HepG2 (cell line): ENCODE results near the gene RAB18. TPM values are rescaled to one million over a fixed set of nuclear protein-coding genes. Genes with fewer than 3 reads are reported as not detected.

ENCODE experiments used
- ATAC-seq: fragments of 200-7000 bp; cut with Tn5 transposase; 3 replicates; pipeline ENCODE4 v1.9.1; 2020; ENCODE audit warnings: mild to moderate bottlenecking, moderate library complexity
- BruUV-seq: library from RNA; stranded (reverse); fragments of 400-500 nt; replicated peaks from 2 replicates; lab custom pipeline; 2021; lab: Mats Ljungman, UMichigan
- CTCF ChIA-PET: fragments of 300-600 bp; formaldehyde crosslinking; extraction: SDS; loops from one replicate; lab custom pipeline; 2021; ENCODE audit warnings: low total read pairs, inconsistent platforms, low intra/inter-chr PET ratio; lab: Yijun Ruan, JAX
- POLR2A ChIA-PET: fragments of 350-600 bp; sonication (Branson Sonifier 250); formaldehyde crosslinking; loops from one replicate; lab custom pipeline; 2020; ENCODE audit warnings: antibody characterized with exemption, inconsistent platforms; lab: Yijun Ruan, JAX
- DNase-seq: peaks from one replicate; pipeline ENCODE4 v3.0.0-alpha.2; 2015; ENCODE audit warnings: low spot score
- FAIRE-seq: peaks from 3 replicates; lab custom pipeline; 2011; peaks lifted over from hg19 to GRCh38; lab: Jason Lieb, UNC
- H2AFZ ChIP-seq: one replicate; pipeline ENCODE4 v1.6.1; 2011; ENCODE audit warnings: low read length, inconsistent platforms
- H3K27ac ChIP-seq: fragments of 300-600 bp; 3 replicates; pipeline ENCODE4 v1.8.0; 2011; ENCODE audit warnings: mixed run types, mild to moderate bottlenecking, mixed read lengths, low read length, inconsistent platforms; ENCODE audit not compliant: insufficient read depth; ENCODE audit errors: extremely low read length
- H3K27me3 ChIP-seq, 2 experiments: fragments of 200-600 bp in 1 of 2; 2 replicates in 1 of 2; 3 replicates in 1 of 2; pipeline versions ENCODE4 v1.6.0 to v1.8.0; 2011; ENCODE audit warnings: low read length in 2 of 2, mild to moderate bottlenecking in 2 of 2, moderate library complexity in 2 of 2, inconsistent platforms in 1 of 2; ENCODE audit not compliant: insufficient read depth in 2 of 2, control insufficient read depth in 1 of 2
- H3K36me3 ChIP-seq, 2 experiments: fragments of 200-600 bp in 1 of 2; replicated peaks in 1 of 2; 2 replicates in 1 of 2; 3 replicates in 1 of 2; pipeline versions ENCODE4 v1.5.1 to v1.8.0; 2011; ENCODE audit warnings: low read length in 2 of 2, inconsistent platforms in 1 of 2; ENCODE audit not compliant: insufficient read depth in 2 of 2, control insufficient read depth in 1 of 2
- H3K4me1 ChIP-seq: 2 replicates; pipeline ENCODE4 v1.5.1; 2012; ENCODE audit warnings: low read length, inconsistent platforms; ENCODE audit not compliant: insufficient read depth
- H3K4me2 ChIP-seq: 2 replicates; pipeline ENCODE4 v1.6.0; 2011; ENCODE audit warnings: low read depth, low read length, inconsistent platforms
- H3K4me3 ChIP-seq, 3 experiments: fragments of 200-600 bp in 1 of 3; sonication (generic), shearing (Covaris generic) in 1 of 3; replicated peaks in 1 of 3; 2 replicates each; pipeline ENCODE4 v1.5.1; 2011 to 2016; ENCODE audit warnings: low read length in 3 of 3, inconsistent platforms in 2 of 3, low read depth in 2 of 3, mild to moderate bottlenecking in 2 of 3, control low read depth in 1 of 3, mixed read lengths in 1 of 3; ENCODE audit not compliant: insufficient read depth in 1 of 3
- H3K79me2 ChIP-seq: one replicate; pipeline ENCODE4 v1.6.1; 2011; ENCODE audit warnings: low read length, inconsistent platforms; ENCODE audit not compliant: insufficient read depth
- H3K9ac ChIP-seq: 2 replicates; pipeline ENCODE4 v1.6.0; 2011; ENCODE audit warnings: mild to moderate bottlenecking, low read depth, low read length, inconsistent platforms; ENCODE audit not compliant: insufficient read depth
- H3K9me3 ChIP-seq: 2 replicates; pipeline ENCODE4 v1.5.1; 2012; ENCODE audit warnings: mild to moderate bottlenecking, low read length
- H4K20me1 ChIP-seq: 2 replicates; pipeline ENCODE4 v1.6.0; 2011; ENCODE audit warnings: inconsistent platforms, mild to moderate bottlenecking, low read length, moderate library complexity; ENCODE audit not compliant: insufficient read depth
- CHD4 ChIP-seq: fragments of 200-600 bp; sonication (generic); IDR thresholded peaks from 2 replicates; pipeline ENCODE4 v1.7.0; 2017; ENCODE audit warnings: mild to moderate bottlenecking, low read length, borderline replicate concordance
- MAFF ChIP-seq: IDR thresholded peaks from 2 replicates; pipeline ENCODE4 v1.6.1; 2011; ENCODE audit warnings: low read depth, low read length, improper control_type of control experiment
- RFXAP ChIP-seq: sonication (generic); formaldehyde crosslinking; IDR thresholded peaks from 2 replicates; pipeline ENCODE4 v1.4.0; 2020; ENCODE audit warnings: missing genetic modification reagents, borderline replicate concordance
- SIN3B ChIP-seq: fragments of 150-350 bp; IDR thresholded peaks from 2 replicates; pipeline ENCODE4 v1.6.1; 2014; ENCODE audit warnings: low read length
- ZNF124 ChIP-seq: sonication (generic); formaldehyde crosslinking; IDR thresholded peaks from 2 replicates; pipeline ENCODE4 v1.4.0; 2020; ENCODE audit warnings: missing genetic modification reagents
- ZNF235 ChIP-seq: sonication (generic); formaldehyde crosslinking; IDR thresholded peaks from 2 replicates; pipeline ENCODE4 v1.8.1; 2023; ENCODE audit warnings: mild to moderate bottlenecking, missing genetic modification reagents, borderline replicate concordance
- WGBS: methylation state at CpG from one replicate; pipeline ENCODE4 v1.1.6; 2017; ENCODE audit warnings: low lambda C conversion rate; 5-methylcytosine and 5-hydroxymethylcytosine counted together
- in situ Hi-C: cut with HindIII; loops from 2 replicates; pipeline ENCODE4 v1.10.0; 2017; ENCODE audit warnings: low pct_unique_long_range_greater_than_20kb; ENCODE audit not compliant: extremely low pct_ligation_motif_present
- intact Hi-C: fragments of 100-400 bp; cut with micrococcal nuclease; formaldehyde crosslinking; loops from one replicate; pipeline ENCODE4 v1.10.0; 2022; ENCODE audit not compliant: unreplicated experiment
- polyA plus RNA-seq, 8 experiments: library from polyadenylated mRNA; depleted of rRNA in 3 of 8; stranded (reverse) in 7 of 8; unstranded in 1 of 8; fragments of >200 nt; fragmentation: Illumina TruSeq in 4 of 8; extraction: Trizol in 4 of 8; gene quantifications; 2 replicates each; pipeline versions ENCODE4 v1.2.1 to v1.2.3, GENCODE V29; 2011 to 2016; ENCODE audit warnings: low read depth in 4 of 8, missing spikeins in 1 of 8, mixed read lengths in 1 of 8; ENCODE audit not compliant: insufficient read depth in 1 of 8
- total RNA-seq, 5 experiments: library from RNA; depleted of rRNA; stranded (reverse); fragments of >200 nt; fragmentation: Illumina TruSeq; extraction: Trizol; gene quantifications; 2 replicates each; pipeline ENCODE4 v1.2.3, GENCODE V29; 2016; ENCODE audit warnings: low read depth in 1 of 5
- TF ChIP-seq, protein P1 (sequence below): sonication (generic); formaldehyde crosslinking; IDR thresholded peaks from 2 replicates; pipeline ENCODE4 v1.4.0; 2020; ENCODE audit warnings: missing genetic modification reagents, low read depth, mild to moderate bottlenecking, borderline replicate concordance
- TF ChIP-seq, protein P2 (sequence below): sonication (generic); formaldehyde crosslinking; IDR thresholded peaks from 2 replicates; pipeline ENCODE4 v1.5.0; 2020; ENCODE audit warnings: mild to moderate bottlenecking, missing genetic modification reagents, borderline replicate concordance
- TF ChIP-seq, protein P3 (sequence below): sonication (generic); formaldehyde crosslinking; IDR thresholded peaks from 2 replicates; pipeline ENCODE4 v1.4.0; 2020; ENCODE audit warnings: mild to moderate bottlenecking, missing genetic modification reagents

Gene RAB18
- total and polyA plus RNA-seq, 2 of the 13 experiments (the other 11 are each of a cell fraction or from before 2014, with no cell fraction given), result 22.3 to 69.1 TPM

DNA sequence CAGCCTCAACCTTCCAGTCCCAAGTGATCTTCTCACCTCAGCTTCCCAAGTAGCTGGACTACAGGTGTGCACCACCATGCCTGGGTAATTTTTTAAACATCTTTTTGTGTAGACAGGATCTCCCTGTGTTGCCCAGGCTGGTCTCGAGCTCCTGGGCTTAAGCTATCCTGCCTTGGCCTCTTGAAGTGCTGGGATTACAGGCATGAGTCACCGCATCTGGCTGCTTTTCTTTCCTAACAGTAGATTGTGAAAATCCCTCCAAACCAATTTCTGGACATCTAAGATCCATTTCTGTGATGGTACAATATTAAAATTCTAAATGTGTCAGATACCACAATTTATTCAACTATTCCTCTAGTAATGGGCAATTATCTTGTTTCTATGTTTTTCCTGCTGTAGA, 38.7 kb downstream of the RAB18 start:
- DNase-seq, result no peak
- Histone ChIP-seq H3K9ac (no peak overlapping the region), H4K20me1 (no peaks in the 10 kb centered on the region), H2AFZ (no peak overlapping the region)
- WGBS, result 90% methylated on average over 2 of the region's 2 CpGs
- no peak for ATAC-seq
- TF ChIP-seq ZNF124 (CRISPR knock-in tag) (no peak), ZNF235 (CRISPR knock-in tag) (no peak), RFXAP (no peak), CHD4 (no peak), MAFF (no peak), SIN3B (no peak)
- TF ChIP-seq, protein P1, sequence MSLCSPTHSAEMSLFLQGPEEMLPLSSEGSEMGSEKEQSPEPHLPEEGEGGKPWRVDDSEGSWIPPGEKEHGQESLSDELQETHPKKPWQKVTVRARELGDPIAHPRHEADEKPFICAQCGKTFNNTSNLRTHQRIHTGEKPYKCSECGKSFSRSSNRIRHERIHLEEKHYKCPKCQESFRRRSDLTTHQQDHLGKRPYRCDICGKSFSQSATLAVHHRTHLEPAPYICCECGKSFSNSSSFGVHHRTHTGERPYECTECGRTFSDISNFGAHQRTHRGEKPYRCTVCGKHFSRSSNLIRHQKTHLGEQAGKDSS (CRISPR knock-in tag), result no peak
- TF ChIP-seq, protein P2, sequence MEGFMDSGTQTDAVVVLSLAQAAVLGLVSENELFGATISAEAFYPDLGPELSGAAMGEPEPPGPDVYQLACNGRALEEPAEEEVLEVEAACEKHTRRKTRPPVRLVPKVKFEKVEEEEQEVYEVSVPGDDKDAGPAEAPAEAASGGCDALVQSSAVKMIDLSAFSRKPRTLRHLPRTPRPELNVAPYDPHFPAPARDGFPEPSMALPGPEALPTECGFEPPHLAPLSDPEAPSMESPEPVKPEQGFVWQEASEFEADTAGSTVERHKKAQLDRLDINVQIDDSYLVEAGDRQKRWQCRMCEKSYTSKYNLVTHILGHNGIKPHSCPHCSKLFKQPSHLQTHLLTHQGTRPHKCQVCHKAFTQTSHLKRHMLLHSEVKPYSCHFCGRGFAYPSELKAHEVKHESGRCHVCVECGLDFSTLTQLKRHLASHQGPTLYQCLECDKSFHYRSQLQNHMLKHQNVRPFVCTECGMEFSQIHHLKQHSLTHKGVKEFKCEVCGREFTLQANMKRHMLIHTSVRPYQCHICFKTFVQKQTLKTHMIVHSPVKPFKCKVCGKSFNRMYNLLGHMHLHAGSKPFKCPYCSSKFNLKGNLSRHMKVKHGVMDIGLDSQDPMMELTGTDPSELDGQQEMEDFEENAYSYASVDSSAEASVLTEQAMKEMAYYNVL (CRISPR knock-in tag), result no peak
- TF ChIP-seq, protein P3, sequence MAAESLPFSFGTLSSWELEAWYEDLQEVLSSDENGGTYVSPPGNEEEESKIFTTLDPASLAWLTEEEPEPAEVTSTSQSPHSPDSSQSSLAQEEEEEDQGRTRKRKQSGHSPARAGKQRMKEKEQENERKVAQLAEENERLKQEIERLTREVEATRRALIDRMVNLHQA (CRISPR knock-in tag), result no peak
- TF ChIP-seq, all 625 proteins: peak for 0
- peaks cover under 1 to 16% of the 10 kb centered on the region in 2 experiments; a peak in 2 of 5 replicates for H3K36me3 ChIP-seq
- CTCF ChIA-PET, result no interaction called here
- H3K79me2 ChIP-seq, result no peaks in the 10 kb centered on the region
- no peak overlapping the region for H3K27ac ChIP-seq
- H3K4me2 ChIP-seq, result no peak overlapping the region
- no peaks in the 10 kb centered on the region for H3K9me3 ChIP-seq
- no peak for FAIRE-seq
- no peak overlapping the region for H3K4me3 ChIP-seq
- H3K4me1 ChIP-seq, result no peaks in the 10 kb centered on the region
- no peaks in the 10 kb centered on the region for H3K27me3 ChIP-seq
- in situ Hi-C loops (no loop called here), intact Hi-C loops (no loop called here)
- POLR2A ChIA-PET, result no interaction called here
- no TSS peak for BruUV-seq
